DOHH2 (cell line): ENCODE results near the gene SCUBE2.
"Not testable (repeated sequence)": the region's sequence is repeated elsewhere in the genome, so short reads cannot be mapped to it uniquely, and the experiment has no call there.

Experiments
- H3F3A ChIP-seq: fragments of 200-600 bp; sonication (generic), shearing (Covaris generic); 2 replicates; pipeline ENCODE4 v1.6.0; 2016; ENCODE audit warnings: antibody characterized with exemption, mild to moderate bottlenecking; ENCODE audit not compliant: control insufficient read depth, insufficient read depth
- H3K27ac ChIP-seq: fragments of 200-600 bp; sonication (generic); 2 replicates; pipeline ENCODE4 v1.5.1; 2014; ENCODE audit warnings: low read depth, mild to moderate bottlenecking, low read length, moderate library complexity
- H3K27me3 ChIP-seq: fragments of 200-600 bp; sonication (generic); 2 replicates; pipeline ENCODE4 v1.6.1; 2014; ENCODE audit warnings: mild to moderate bottlenecking, low read length, mixed read lengths; ENCODE audit not compliant: control insufficient read depth
- H3K36me3 ChIP-seq: fragments of 200-600 bp; sonication (generic); 2 replicates; pipeline ENCODE4 v1.6.1; 2014; ENCODE audit warnings: mild to moderate bottlenecking, low read length, moderate library complexity, mixed read lengths; ENCODE audit not compliant: control insufficient read depth
- H3K4me1 ChIP-seq: fragments of 200-600 bp; sonication (generic); 2 replicates; pipeline ENCODE4 v1.6.1; 2014; ENCODE audit warnings: mild to moderate bottlenecking, low read length, mixed read lengths; ENCODE audit not compliant: control insufficient read depth
- H3K4me2 ChIP-seq: fragments of 200-600 bp; sonication (generic); 2 replicates; pipeline ENCODE4 v1.6.0; 2014; ENCODE audit warnings: mild to moderate bottlenecking, low read length, moderate library complexity
- H3K4me3 ChIP-seq: fragments of 200-600 bp; sonication (generic); 2 replicates; pipeline ENCODE4 v1.5.1; 2014; ENCODE audit warnings: mild to moderate bottlenecking, low read length, mixed read lengths
- H3K79me2 ChIP-seq: fragments of 200-600 bp; sonication (generic); 2 replicates; pipeline ENCODE4 v1.6.1; 2014; ENCODE audit warnings: mild to moderate bottlenecking, low read length, mixed read lengths; ENCODE audit not compliant: control insufficient read depth
- H3K9me2 ChIP-seq: fragments of 200-600 bp; sonication (generic); replicated peaks from 2 replicates; pipeline ENCODE4 v1.6.1; 2014; ENCODE audit warnings: mild to moderate bottlenecking, low read length, mixed read lengths; ENCODE audit not compliant: control insufficient read depth
- H3K9me3 ChIP-seq: fragments of 200-600 bp; sonication (generic); 2 replicates; pipeline ENCODE4 v1.6.1; 2014; ENCODE audit warnings: antibody characterized with exemption, low read length, mixed read lengths; ENCODE audit not compliant: control insufficient read depth, insufficient read depth
- H4K20me1 ChIP-seq: fragments of 200-600 bp; sonication (generic); 2 replicates; pipeline ENCODE4 v1.6.0; 2014; ENCODE audit warnings: low read depth, mild to moderate bottlenecking, antibody characterized with exemption, low read length, moderate library complexity; ENCODE audit not compliant: control insufficient read depth, insufficient read depth
- EZH2phosphoT487 ChIP-seq: fragments of 200-600 bp; sonication (generic); IDR thresholded peaks from 2 replicates; pipeline ENCODE4 v1.6.1; 2017; ENCODE audit warnings: borderline replicate concordance, mild to moderate bottlenecking, antibody characterized with exemption, low read length, moderate library complexity, mixed read lengths
- TF ChIP-seq, protein P1 (sequence below): fragments of 200-600 bp; sonication (generic); IDR thresholded peaks from one replicate; pipeline ENCODE4 v1.5.1; 2014; ENCODE audit warnings: antibody characterized with exemption, mild to moderate bottlenecking, low read depth, low read length; ENCODE audit not compliant: poor library complexity, severe bottlenecking

SCUBE2 gene

GRCh38 chr11:8980485-8980884 is 110.9 kb downstream of the SCUBE2 start:
- H3F3A ChIP-seq, result no peaks in the 10 kb centered on the region
- no peaks in the 10 kb centered on the region for H3K36me3 ChIP-seq
- H4K20me1 ChIP-seq, result no peaks in the 10 kb centered on the region
- no peak overlapping the region for H3K4me2 ChIP-seq
- no peaks in the 10 kb centered on the region for H3K9me3 ChIP-seq
- H3K9me2 ChIP-seq, result no peaks in the 10 kb centered on the region
- no peak overlapping the region for H3K4me3 ChIP-seq
- H3K79me2 ChIP-seq, result no peaks in the 10 kb centered on the region
- H3K27me3 ChIP-seq, result 0 out of 2 replicates have a peak, but pooled peaks cover 2% of the 10 kb centered on the region
- TF ChIP-seq EZH2phosphoT487, result no peak
- TF ChIP-seq, protein P1, sequence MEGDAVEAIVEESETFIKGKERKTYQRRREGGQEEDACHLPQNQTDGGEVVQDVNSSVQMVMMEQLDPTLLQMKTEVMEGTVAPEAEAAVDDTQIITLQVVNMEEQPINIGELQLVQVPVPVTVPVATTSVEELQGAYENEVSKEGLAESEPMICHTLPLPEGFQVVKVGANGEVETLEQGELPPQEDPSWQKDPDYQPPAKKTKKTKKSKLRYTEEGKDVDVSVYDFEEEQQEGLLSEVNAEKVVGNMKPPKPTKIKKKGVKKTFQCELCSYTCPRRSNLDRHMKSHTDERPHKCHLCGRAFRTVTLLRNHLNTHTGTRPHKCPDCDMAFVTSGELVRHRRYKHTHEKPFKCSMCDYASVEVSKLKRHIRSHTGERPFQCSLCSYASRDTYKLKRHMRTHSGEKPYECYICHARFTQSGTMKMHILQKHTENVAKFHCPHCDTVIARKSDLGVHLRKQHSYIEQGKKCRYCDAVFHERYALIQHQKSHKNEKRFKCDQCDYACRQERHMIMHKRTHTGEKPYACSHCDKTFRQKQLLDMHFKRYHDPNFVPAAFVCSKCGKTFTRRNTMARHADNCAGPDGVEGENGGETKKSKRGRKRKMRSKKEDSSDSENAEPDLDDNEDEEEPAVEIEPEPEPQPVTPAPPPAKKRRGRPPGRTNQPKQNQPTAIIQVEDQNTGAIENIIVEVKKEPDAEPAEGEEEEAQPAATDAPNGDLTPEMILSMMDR, result no peak
- H3K27ac ChIP-seq, result no peak overlapping the region
- H3K4me1 ChIP-seq, result no peaks in the 10 kb centered on the region

GRCh38 chr11:8979365-8979764 is 112.0 kb downstream of the SCUBE2 start:
- not testable (repeated sequence) for H3K27me3 ChIP-seq, H4K20me1 ChIP-seq

GRCh38 chr11:8973121-8973520 is 118.3 kb downstream of the SCUBE2 start:
- no peaks in the 10 kb centered on the region for H3K4me1 ChIP-seq
- no peaks in the 10 kb centered on the region for H3K79me2 ChIP-seq
- no peaks in the 10 kb centered on the region for H3K9me3 ChIP-seq
- no peak overlapping the region for H3K4me2 ChIP-seq
- H4K20me1 ChIP-seq, result no peaks in the 10 kb centered on the region
- H3K9me2 ChIP-seq, result no peaks in the 10 kb centered on the region
- no peak for TF ChIP-seq EZH2phosphoT487
- TF ChIP-seq, protein P1, result no peak
- no peaks in the 10 kb centered on the region for H3K36me3 ChIP-seq
- no peak overlapping the region for H3K4me3 ChIP-seq
- H3K27me3 ChIP-seq, result no peaks in the 10 kb centered on the region
- no peak overlapping the region for H3K27ac ChIP-seq
- H3F3A ChIP-seq, result no peaks in the 10 kb centered on the region

More at GRCh38 chr11:8979365-8979764, 112.0 kb downstream of the SCUBE2 start:
- H3K79me2 ChIP-seq, H3K36me3 ChIP-seq, H3K27ac ChIP-seq, H3K9me2 ChIP-seq, H3K4me2 ChIP-seq, H3F3A ChIP-seq, H3K9me3 ChIP-seq, H3K4me1 ChIP-seq, H3K4me3 ChIP-seq: not testable (repeated sequence)

GRCh38 chr11:8971924-8972316 is 119.5 kb downstream of the SCUBE2 start:
- no peak overlapping the region for H3K27ac ChIP-seq
- no peaks in the 10 kb centered on the region for H3K9me2 ChIP-seq
- H3K4me2 ChIP-seq, result no peak overlapping the region
- H3K27me3 ChIP-seq, result no peaks in the 10 kb centered on the region
- H3K4me1 ChIP-seq, result no peaks in the 10 kb centered on the region
- TF ChIP-seq EZH2phosphoT487, result no peak
- TF ChIP-seq, protein P1, result no peak
- H3F3A ChIP-seq, result no peaks in the 10 kb centered on the region
- no peak overlapping the region for H3K4me3 ChIP-seq
- no peaks in the 10 kb centered on the region for H4K20me1 ChIP-seq
- no peaks in the 10 kb centered on the region for H3K36me3 ChIP-seq
- H3K79me2 ChIP-seq, result no peaks in the 10 kb centered on the region
- H3K9me3 ChIP-seq, result no peaks in the 10 kb centered on the region
